ENCODE measurements around the gene LIAS.

LIAS gene

GRCh38 chr4:39464886-39465501 lies 6.1 kb downstream of the LIAS start:
- ATAC-seq (replicated peaks; ENCODE audit: extremely low read depth, poor library complexity, severe bottlenecking): no peak
- Mint-ChIP-seq H3K27me3 (no peaks in the 10 kb centered on the region), H3K36me3 (ENCODE audit: insufficient read depth) (peaks cover 20% of the 10 kb centered on the region), H3K4me1 (no peaks in the 10 kb centered on the region), H3K9me3 (no peaks in the 10 kb centered on the region), H3K27ac (ENCODE audit: low read depth) (no peak overlapping the region), H3K4me3 (no peak overlapping the region)
- no peak for DNase-seq (ENCODE audit: low spot score in 2 of 2)

- Mint-ChIP-seq H3K27ac (ENCODE audit: low read depth) (no peak overlapping the region), H3K27me3 (no peaks in the 10 kb centered on the region), H3K4me1 (no peaks in the 10 kb centered on the region), H3K9me3 (no peaks in the 10 kb centered on the region), H3K36me3 (ENCODE audit: insufficient read depth) (peaks cover 18% of the 10 kb centered on the region), H3K4me3 (no peak overlapping the region)
- ATAC-seq (replicated peaks; ENCODE audit: extremely low read depth, poor library complexity, severe bottlenecking) (no peak), DNase-seq (ENCODE audit: low spot score in 2 of 2) (no peak)
These were observed 7.9 kb downstream of the LIAS start for GRCh38 chr4:39466747-39467146.

GRCh38 chr4:39467464-39467863 lies 8.6 kb downstream of the LIAS start:
- Mint-ChIP-seq H3K4me1 (no peaks in the 10 kb centered on the region), H3K27me3 (no peaks in the 10 kb centered on the region), H3K9me3 (no peaks in the 10 kb centered on the region), H3K4me3 (no peak overlapping the region), H3K27ac (ENCODE audit: low read depth) (no peak overlapping the region), H3K36me3 (ENCODE audit: insufficient read depth) (peaks cover 18% of the 10 kb centered on the region)
- ATAC-seq (replicated peaks; ENCODE audit: extremely low read depth, poor library complexity, severe bottlenecking) (no peak), DNase-seq (ENCODE audit: low spot score in 2 of 2) (no peak)

- Mint-ChIP-seq H3K9me3 (no peaks in the 10 kb centered on the region), H3K4me3 (no peak overlapping the region), H3K36me3 (ENCODE audit: insufficient read depth) (peaks cover 15% of the 10 kb centered on the region), H3K27ac (ENCODE audit: low read depth) (no peak overlapping the region), H3K4me1 (no peaks in the 10 kb centered on the region), H3K27me3 (no peaks in the 10 kb centered on the region)
- DNase-seq (ENCODE audit: low spot score in 2 of 2) (no peak), ATAC-seq (replicated peaks; ENCODE audit: extremely low read depth, poor library complexity, severe bottlenecking) (peak; percentile 80)
These were observed 10.7 kb downstream of the LIAS start for GRCh38 chr4:39469429-39470077.

- ATAC-seq (replicated peaks; ENCODE audit: extremely low read depth, poor library complexity, severe bottlenecking) (no peak), DNase-seq (ENCODE audit: low spot score in 2 of 2) (no peak)
- Mint-ChIP-seq H3K4me3 (no peak overlapping the region), H3K9me3 (no peaks in the 10 kb centered on the region), H3K27ac (ENCODE audit: low read depth) (no peak overlapping the region), H3K4me1 (no peaks in the 10 kb centered on the region), H3K36me3 (ENCODE audit: insufficient read depth) (peaks cover 8% of the 10 kb centered on the region), H3K27me3 (no peaks in the 10 kb centered on the region)
These were observed 11.5 kb downstream of the LIAS start for GRCh38 chr4:39470402-39470801.

GRCh38 chr4:39472396-39472795 lies 13.5 kb downstream of the LIAS start:
- no peaks in the 10 kb centered on the region for H3K9me3 Mint-ChIP-seq
- DNase-seq (ENCODE audit: low spot score in 2 of 2) (no peak), ATAC-seq (replicated peaks; ENCODE audit: extremely low read depth, poor library complexity, severe bottlenecking) (no peak)
- no peaks in the 10 kb centered on the region for H3K4me1 Mint-ChIP-seq
- H3K27ac Mint-ChIP-seq (ENCODE audit: low read depth): no peak overlapping the region
- peaks cover 6% of the 10 kb centered on the region for H3K36me3 Mint-ChIP-seq (ENCODE audit: insufficient read depth)
- H3K27me3 Mint-ChIP-seq: no peaks in the 10 kb centered on the region
- no peak overlapping the region for H3K4me3 Mint-ChIP-seq

- no peaks in the 10 kb centered on the region for H3K9me3 Mint-ChIP-seq
- no peak overlapping the region for H3K4me3 Mint-ChIP-seq
- DNase-seq (ENCODE audit: low spot score in 2 of 2): no peak
- no peak overlapping the region for H3K27ac Mint-ChIP-seq (ENCODE audit: low read depth)
- no peak for ATAC-seq (replicated peaks; ENCODE audit: extremely low read depth, poor library complexity, severe bottlenecking)
- no peaks in the 10 kb centered on the region for H3K4me1 Mint-ChIP-seq
- H3K27me3 Mint-ChIP-seq: no peaks in the 10 kb centered on the region
- H3K36me3 Mint-ChIP-seq (ENCODE audit: insufficient read depth): peaks cover 7% of the 10 kb centered on the region
These were observed 17.5 kb downstream of the LIAS start for GRCh38 chr4:39476187-39476895.

- Mint-ChIP-seq H3K27ac (ENCODE audit: low read depth) (no peak overlapping the region), H3K4me1 (no peaks in the 10 kb centered on the region), H3K4me3 (no peak overlapping the region), H3K27me3 (no peaks in the 10 kb centered on the region), H3K36me3 (ENCODE audit: insufficient read depth) (peaks cover 2% of the 10 kb centered on the region), H3K9me3 (no peaks in the 10 kb centered on the region)
- DNase-seq (ENCODE audit: low spot score in 2 of 2) (no peak), ATAC-seq (replicated peaks; ENCODE audit: extremely low read depth, poor library complexity, severe bottlenecking) (no peak)
These were observed 21.4 kb downstream of the LIAS start for GRCh38 chr4:39480251-39480650.

- Mint-ChIP-seq H3K4me1 (no peaks in the 10 kb centered on the region), H3K9me3 (no peaks in the 10 kb centered on the region), H3K4me3 (no peak overlapping the region), H3K27me3 (no peaks in the 10 kb centered on the region), H3K27ac (ENCODE audit: low read depth) (no peak overlapping the region), H3K36me3 (ENCODE audit: insufficient read depth) (peaks cover 2% of the 10 kb centered on the region)
- no peak for DNase-seq (ENCODE audit: low spot score in 2 of 2)
- no peak for ATAC-seq (replicated peaks; ENCODE audit: extremely low read depth, poor library complexity, severe bottlenecking)
These were observed 22.2 kb downstream of the LIAS start for GRCh38 chr4:39480902-39481695.

GRCh38 chr4:39484582-39485272 lies 25.9 kb downstream of the LIAS start:
- Mint-ChIP-seq H3K36me3 (ENCODE audit: insufficient read depth) (no peaks in the 10 kb centered on the region), H3K27me3 (no peaks in the 10 kb centered on the region), H3K27ac (ENCODE audit: low read depth) (no peak overlapping the region), H3K9me3 (no peaks in the 10 kb centered on the region), H3K4me3 (no peak overlapping the region), H3K4me1 (no peaks in the 10 kb centered on the region)
- no peak for ATAC-seq (replicated peaks; ENCODE audit: extremely low read depth, poor library complexity, severe bottlenecking)
- no peak for DNase-seq (ENCODE audit: low spot score in 2 of 2)

- Mint-ChIP-seq H3K9me3 (no peaks in the 10 kb centered on the region), H3K27ac (ENCODE audit: low read depth) (no peak overlapping the region), H3K27me3 (no peaks in the 10 kb centered on the region), H3K4me3 (no peak overlapping the region), H3K4me1 (no peaks in the 10 kb centered on the region), H3K36me3 (ENCODE audit: insufficient read depth) (no peaks in the 10 kb centered on the region)
- DNase-seq (ENCODE audit: low spot score in 2 of 2) (no peak), ATAC-seq (replicated peaks; ENCODE audit: extremely low read depth, poor library complexity, severe bottlenecking) (no peak)
These were observed 27.5 kb downstream of the LIAS start for GRCh38 chr4:39486221-39486804.

GRCh38 chr4:39490322-39490721 lies 31.5 kb downstream of the LIAS start:
- Mint-ChIP-seq H3K4me3 (no peak overlapping the region), H3K9me3 (no peaks in the 10 kb centered on the region), H3K36me3 (ENCODE audit: insufficient read depth) (no peaks in the 10 kb centered on the region), H3K4me1 (no peaks in the 10 kb centered on the region), H3K27me3 (no peaks in the 10 kb centered on the region), H3K27ac (ENCODE audit: low read depth) (no peak overlapping the region)
- DNase-seq (ENCODE audit: low spot score in 2 of 2) (no peak), ATAC-seq (replicated peaks; ENCODE audit: extremely low read depth, poor library complexity, severe bottlenecking) (no peak)
